Right renal pelvis (tissue), 4 donors: ENCODE results near the gene RAB21. TPM values are rescaled to one million over a fixed set of nuclear protein-coding genes. Genes with fewer than 3 reads are reported as not detected.
A peak's percentile ranks its signal among the peaks of the same experiment; 100 is the strongest.
"Not testable (repeated sequence)": the region's sequence is repeated elsewhere in the genome, so short reads cannot be mapped to it uniquely, and the experiment has no call there.

ENCODE experiments used
- DNase-seq, 4 donors: peaks; one replicate each; pipeline ENCODE4 v3.0.0-alpha.2; 2013; ENCODE audit warnings: low read depth in 4 of 4, low spot score in 3 of 4, missing footprints in 1 of 4
- polyA plus RNA-seq, 4 donors: library from polyadenylated mRNA; unstranded; fragments of 120-200 nt; gene quantifications; one replicate each; pipeline ENCODE4 v1.2.1, GENCODE V29; 2013; ENCODE audit not compliant: insufficient read length in 4 of 4

RAB21 gene
- polyA plus RNA-seq, 4 donors = 57.9 to 76.9 (median 72.3) TPM

GRCh38 chr12:71749666-71750065 is 5.0 kb upstream of the RAB21 start:
- DNase-seq = no peak

- DNase-seq = no peak
Measured at GRCh38 chr12:71752891-71753290, 1.8 kb upstream of the RAB21 start.

GRCh38 chr12:71755146-71755892 is 656 bp downstream of the RAB21 start:
- DNase-seq = peak; percentile 22 to 45 (median 37)

GRCh38 chr12:71756054-71756690 is 1.5 kb downstream of the RAB21 start:
- no peak for DNase-seq

- DNase-seq = no peak
Measured at GRCh38 chr12:71759941-71760340, 5.3 kb downstream of the RAB21 start.

- no peak for DNase-seq
Measured at GRCh38 chr12:71760471-71760870, 5.8 kb downstream of the RAB21 start.

- not testable (repeated sequence) for DNase-seq
Measured at GRCh38 chr12:71761354-71761753, 6.7 kb downstream of the RAB21 start.

- no peak for DNase-seq
Measured at GRCh38 chr12:71763677-71764379, 9.2 kb downstream of the RAB21 start.

- no peak for DNase-seq
Measured at GRCh38 chr12:71764587-71765321, 10.1 kb downstream of the RAB21 start.

- no peak for DNase-seq
Measured at GRCh38 chr12:71766202-71766601, 11.5 kb downstream of the RAB21 start.

- no peak for DNase-seq
Measured at GRCh38 chr12:71767183-71767582, 12.5 kb downstream of the RAB21 start.

GRCh38 chr12:71768900-71769299 is 14.2 kb downstream of the RAB21 start:
- DNase-seq = no peak

GRCh38 chr12:71771069-71771468 is 16.4 kb downstream of the RAB21 start:
- no peak for DNase-seq

GRCh38 chr12:71772735-71773134 is 18.1 kb downstream of the RAB21 start:
- no peak for DNase-seq

GRCh38 chr12:71780237-71780822 is 25.7 kb downstream of the RAB21 start:
- DNase-seq = peak in 2 of 4 donors; percentile 20 to 24

- no peak for DNase-seq
Measured at GRCh38 chr12:71782017-71782416, 27.4 kb downstream of the RAB21 start.

GRCh38 chr12:71786829-71787228 is 32.2 kb downstream of the RAB21 start:
- DNase-seq = no peak

GRCh38 chr12:71787580-71787979 is 32.9 kb downstream of the RAB21 start:
- no peak for DNase-seq

GRCh38 chr12:71790331-71790730 is 35.7 kb downstream of the RAB21 start:
- no peak for DNase-seq

GRCh38 chr12:71791473-71792150 is 36.9 kb downstream of the RAB21 start:
- DNase-seq = no peak
